RPMI8226 (cell line): ENCODE measurements around the gene KCNQ1.

Experiments used
- DNase-seq: peaks from one replicate; pipeline ENCODE4 v3.0.0-alpha.2; 2015

KCNQ1 gene

DNA sequence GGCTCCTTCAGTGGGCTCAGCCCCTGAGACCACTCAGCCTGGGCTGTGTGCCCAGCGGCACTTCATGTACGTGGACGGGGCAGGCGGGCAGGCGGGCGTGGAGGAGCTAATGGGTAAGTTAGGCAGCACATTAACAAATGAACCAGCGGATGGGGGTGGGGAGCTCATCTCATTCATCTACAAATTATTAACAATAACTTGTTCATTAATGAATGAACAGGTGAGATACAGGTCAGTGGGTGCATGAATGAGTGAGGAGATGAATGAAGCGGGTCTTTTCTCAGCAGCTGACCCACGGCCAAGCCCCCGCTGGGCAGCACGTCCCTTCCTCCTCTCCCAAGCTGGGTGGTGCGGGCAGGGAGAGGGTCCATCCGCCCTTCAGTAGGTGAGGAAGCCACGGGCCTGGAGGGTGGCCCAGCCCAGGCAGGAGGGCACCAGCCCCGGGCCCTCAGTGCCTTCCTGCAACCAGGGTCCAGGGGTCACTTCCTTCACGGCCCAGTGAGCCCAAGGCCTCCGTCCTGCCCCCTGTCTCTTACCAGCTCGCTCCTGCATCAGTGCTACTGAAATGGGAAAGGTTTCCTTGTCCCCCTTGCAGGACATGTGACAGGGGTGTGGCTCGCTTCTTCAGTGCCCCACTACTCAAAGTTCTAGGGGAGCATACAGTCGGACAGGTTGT lies 315.5 kb downstream of the KCNQ1 start:
- DNase-seq: no peak

DNA sequence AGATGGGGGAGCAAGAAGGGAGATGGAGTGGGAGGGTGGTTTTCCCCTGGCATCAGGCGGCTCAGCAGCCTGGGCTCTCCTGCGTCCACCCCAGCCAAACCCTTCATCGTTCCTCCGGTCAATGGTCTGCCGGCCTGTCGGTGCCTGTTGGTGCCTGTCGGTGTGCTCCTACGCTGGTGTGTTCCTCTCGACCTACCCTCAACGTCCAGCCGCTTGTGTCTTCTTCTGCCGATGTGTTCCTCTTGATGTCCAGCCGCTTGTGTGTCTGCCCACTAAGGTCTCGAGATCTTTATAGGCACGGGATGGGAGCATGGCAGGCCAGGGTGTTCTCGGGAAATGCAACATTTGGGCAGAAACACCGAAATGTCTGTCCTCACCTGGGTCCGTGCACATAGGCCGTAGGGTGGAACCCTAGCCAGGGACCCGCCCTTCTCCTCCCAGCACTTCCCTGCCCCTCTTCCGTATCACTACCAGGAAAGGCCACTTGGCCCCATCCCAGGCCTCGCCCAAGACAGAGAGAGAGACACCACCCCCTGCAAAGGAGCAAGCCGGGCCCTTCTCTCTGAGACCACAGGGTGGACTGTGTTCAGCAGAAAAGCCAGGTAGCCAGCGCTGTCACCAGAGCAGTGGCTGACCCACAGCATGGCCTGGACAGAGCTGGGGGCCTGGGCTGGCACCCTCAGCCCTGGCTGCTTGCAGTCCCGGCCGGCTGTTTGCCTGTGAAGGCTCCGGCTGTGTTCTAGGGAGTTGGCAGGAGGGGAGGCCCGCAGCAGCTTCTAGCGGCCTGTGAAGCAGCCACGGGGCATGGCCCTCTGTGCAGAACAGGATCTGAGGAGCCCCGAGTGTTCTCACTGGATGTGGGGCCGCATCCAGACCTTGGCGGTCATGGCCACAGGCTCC lies 316.6 kb downstream of the KCNQ1 start:
- no peak for DNase-seq

DNA sequence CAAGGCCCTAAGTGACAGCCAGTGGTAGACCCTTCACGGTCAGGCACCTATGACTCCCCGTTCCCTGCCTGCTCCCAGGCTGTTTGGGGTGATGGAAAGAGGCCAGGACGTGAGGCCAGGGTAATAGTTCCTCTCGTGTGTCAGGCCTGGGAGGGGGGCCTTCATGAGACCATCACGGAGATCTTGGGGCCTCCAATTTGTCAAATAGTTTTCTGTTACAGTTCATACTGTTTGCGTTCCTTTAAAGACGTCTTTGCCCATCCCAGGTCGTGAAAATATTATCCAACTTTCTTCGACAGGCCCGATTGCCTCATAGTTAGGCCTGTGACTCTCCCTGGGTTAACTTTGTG lies 317.2 kb downstream of the KCNQ1 start:
- DNase-seq: no peak

DNA sequence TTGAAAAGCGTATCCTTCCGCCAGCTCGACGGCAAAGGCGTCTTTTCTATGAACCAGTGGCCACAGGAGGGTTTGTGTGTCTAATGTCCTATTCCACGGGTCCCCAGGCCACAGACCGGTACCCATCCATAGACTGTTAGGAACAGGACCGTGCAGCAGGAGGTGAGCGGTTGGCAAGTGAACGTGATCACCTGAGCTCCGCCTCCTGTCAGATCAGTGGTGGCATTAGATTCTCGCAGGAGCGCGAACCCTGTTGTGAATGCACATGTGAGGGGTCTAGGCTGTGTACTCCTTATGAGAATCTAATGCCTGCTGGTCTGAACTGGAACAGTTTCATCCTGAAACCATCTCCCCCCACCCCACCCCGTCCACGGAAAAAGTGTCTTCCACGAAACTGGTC lies 317.6 kb downstream of the KCNQ1 start:
- DNase-seq: no peak

DNA sequence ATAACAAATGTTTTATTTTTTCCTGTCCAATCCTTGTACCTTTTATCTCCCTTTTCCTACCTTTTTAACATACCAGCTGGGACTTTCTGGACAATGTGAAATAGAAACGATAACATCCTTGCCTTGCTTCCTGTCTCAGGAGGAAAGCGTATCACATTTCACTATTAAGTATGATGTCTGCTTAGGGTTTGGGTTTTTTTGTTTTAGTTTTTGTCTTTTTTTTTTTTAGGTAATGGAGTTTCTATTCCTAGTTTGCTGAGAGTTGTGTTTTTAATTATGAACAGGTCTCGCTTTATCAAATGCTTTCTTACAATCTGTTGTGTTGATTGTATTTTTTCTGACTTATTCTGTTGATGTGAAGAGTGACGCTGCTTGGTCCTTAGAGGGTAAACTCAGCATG lies 319.2 kb downstream of the KCNQ1 start:
- DNase-seq: no peak

- no peak for DNase-seq
These were observed 320.7 kb downstream of the KCNQ1 start for GRCh38 chr11:2765491-2765890.

GRCh38 chr11:2766166-2766565 lies 321.4 kb downstream of the KCNQ1 start:
- DNase-seq: no peak

- DNase-seq: no peak
These were observed 322.3 kb downstream of the KCNQ1 start for GRCh38 chr11:2767071-2767470.

DNA sequence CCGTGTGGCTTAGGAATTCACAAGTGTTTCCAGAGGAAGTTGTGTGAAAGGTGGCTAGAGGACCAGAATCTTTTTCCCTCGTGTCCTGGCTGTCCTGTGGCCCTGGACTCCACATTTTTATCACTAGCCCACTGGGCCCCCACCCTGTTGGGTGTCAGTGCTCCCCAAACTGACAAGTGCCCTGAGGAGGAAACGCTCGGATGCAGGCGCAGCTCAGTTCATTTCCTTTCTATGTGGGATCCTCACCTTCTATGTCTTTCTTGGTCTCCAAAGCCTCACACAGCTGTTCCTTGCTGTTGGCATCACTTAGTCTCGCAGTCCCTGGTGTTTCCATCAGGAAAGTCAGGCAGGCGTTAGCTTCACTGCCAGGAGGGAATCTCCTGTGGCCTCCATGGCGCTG lies 323.0 kb downstream of the KCNQ1 start:
- DNase-seq: no peak

- no peak for DNase-seq
These were observed 323.9 kb downstream of the KCNQ1 start for GRCh38 chr11:2768471-2769408.

- no peak for DNase-seq
These were observed 324.7 kb downstream of the KCNQ1 start for GRCh38 chr11:2769409-2770095.

DNA sequence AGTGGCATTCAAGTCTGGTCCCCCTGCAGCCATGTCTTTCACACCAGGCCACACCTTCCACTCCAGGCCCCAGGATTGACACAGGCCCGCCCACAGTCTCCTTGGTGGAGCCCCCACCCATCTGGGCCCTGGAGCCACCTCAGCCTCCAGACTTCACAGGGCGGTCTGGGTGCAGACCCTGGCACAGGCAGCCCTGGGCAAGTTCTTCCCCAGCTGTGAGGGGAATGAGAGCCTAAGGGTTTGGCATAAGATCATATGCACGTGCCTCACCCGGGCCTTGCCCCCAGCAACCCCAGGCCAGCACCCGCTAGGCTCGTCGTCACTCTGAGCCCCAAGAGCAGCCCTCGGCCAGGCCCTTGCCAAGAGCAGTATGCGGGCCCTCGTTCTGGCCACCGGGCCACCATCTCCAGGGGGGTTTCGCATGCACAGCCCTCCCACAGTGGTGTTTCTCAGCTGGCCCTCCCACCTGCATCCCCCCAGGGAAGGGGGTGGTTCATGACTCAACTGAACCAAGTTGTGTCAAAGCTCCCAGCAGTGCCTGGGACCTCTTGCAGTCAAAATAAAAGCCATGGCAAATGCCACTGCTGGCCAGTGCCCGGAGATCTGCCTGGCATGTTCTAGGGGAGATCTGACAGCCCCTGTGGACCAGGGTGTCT lies 325.4 kb downstream of the KCNQ1 start:
- no peak for DNase-seq

DNA sequence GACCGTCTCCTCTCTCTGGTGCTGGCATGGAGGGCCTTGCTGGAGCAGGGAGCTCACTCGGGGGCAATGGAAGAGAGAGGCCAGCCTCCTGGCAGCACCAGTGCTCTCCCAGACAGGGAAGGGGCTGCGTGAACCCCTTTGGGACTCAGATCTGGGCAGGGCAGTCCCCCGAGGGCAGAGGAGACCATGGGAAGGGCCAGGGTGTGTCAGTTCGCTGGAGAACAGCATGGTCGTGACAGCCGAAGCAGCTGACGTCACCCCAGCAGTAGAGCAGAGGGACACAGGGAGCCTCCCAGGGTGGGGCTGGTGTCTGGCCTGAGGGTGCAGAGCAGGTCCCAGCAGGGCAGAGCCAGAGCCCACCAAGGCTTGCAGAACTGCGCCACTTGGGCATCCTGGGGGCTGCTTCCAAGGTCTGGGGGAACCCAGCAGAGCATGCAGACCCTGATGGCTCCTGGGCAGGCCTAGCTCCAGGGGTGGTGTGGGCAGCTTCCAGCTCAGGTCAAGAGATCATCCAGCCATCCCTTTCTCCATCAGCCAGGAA lies 326.0 kb downstream of the KCNQ1 start:
- DNase-seq: no peak

- no peak for DNase-seq
These were observed 327.1 kb downstream of the KCNQ1 start for GRCh38 chr11:2771758-2772466.

GRCh38 chr11:2772544-2773031 lies 327.8 kb downstream of the KCNQ1 start:
- peak; percentile 76 for DNase-seq

- DNase-seq: no peak
These were observed 329.6 kb downstream of the KCNQ1 start for GRCh38 chr11:2774173-2775082.

DNA sequence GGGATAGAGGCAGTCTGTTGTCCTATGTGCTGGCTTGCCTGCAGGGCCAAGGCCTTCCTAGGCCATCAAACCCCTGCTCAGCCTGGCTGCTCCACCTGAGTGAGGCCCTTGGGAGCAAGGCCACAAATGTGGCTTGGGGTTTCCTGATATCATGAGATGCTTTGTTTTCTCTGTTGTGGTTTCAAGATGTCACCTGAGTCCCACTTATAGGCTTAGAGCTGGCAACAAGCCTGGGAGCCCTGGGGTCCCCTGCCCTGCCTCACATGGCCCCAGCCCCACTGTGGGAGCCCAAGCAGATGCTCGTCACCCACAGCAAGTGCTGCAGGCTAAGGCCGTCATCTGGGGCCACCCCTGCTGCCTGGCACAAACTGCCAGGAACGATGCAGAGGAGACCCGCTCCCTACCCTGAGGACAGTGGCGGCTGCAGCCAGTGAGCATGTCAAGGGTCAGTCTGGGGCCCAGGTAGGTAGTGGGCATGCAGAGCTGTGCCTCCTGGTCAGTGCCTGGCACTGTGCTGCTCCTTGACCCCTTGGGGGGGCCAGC lies 330.3 kb downstream of the KCNQ1 start:
- DNase-seq: peak; percentile 41

DNA sequence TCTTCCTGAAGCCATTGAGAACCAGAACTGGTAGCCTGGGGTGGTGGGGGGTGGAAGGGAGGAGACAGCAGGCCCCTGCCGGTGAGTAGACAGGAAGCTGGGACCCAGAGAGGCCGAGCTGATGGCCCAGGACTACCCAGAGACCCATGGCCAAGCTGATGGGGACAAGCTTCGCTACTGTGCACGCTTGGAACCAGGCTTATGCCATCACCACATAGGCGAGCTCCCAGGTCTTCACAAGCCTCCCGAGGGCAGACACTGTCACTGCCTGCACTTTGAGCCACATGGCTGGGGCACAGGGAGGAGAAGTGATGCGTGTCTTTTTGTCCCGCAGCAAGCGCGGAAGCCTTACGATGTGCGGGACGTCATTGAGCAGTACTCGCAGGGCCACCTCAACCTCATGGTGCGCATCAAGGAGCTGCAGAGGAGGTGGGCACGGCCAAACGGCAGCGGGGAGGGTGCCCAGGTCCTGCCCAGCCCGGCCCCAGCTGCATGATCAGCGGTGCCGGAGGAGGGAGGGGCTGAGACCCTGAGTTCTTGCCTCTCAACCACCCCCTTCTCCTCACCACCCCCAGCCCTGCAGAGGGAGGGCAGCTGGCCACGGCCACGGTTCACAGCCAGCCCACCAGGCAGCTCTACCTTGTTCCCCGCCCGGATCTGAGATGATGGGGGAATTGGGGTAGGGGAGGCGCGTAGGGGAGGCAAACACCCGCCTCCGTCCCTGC lies 331.0 kb downstream of the KCNQ1 start:
- no peak for DNase-seq
